Fibroblast of peridontal ligament (primary cell): Measurements from ENCODE around the gene IDH1.
"Not testable (repeated sequence)": the region's sequence is repeated elsewhere in the genome, so short reads cannot be mapped to it uniquely, and the experiment has no call there.

Experiments used
- DNase-seq: peaks from one replicate; pipeline ENCODE4 v3.0.0-alpha.2; 2010; ENCODE audit errors: extremely low read depth

IDH1 gene

GRCh38 chr2:208221873-208222272 is 33.0 kb downstream of the IDH1 start:
- DNase-seq = not testable (repeated sequence)

DNA sequence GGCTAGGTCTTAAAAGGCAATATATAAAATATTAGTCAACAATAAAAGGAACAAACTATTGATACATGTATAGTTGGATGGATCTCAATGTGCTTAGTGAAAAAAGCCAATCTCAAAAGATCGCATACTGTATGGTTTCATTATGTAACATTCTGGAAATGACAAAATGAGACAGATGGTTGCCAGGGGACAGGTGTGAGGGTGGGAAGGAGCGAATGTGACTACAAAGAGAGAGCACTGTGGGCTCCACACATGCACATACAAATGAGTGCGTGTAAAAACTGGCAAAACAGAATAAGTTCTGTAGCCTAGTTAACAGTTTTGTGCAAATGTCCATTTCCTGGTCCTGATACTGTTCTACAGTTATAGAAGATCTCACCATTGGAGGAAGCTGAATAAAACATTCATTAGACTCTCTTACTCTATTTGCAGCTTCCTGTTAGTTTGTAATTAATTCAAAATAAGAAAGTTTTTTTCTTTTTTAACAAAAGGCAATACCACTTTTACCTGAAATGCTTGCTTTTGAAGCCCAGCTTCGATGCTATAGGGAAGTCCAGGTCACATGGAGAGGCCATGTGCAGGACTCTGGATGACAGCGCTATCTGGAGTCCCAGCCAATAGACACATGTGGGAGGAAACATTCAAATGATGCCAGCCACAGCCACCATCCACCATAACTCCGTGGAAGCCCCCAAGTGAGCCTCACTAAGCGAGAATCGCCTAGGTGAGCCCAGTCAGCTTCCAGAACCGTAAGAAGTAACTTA is 44.0 kb downstream of the IDH1 start:
- DNase-seq = no peak

DNA sequence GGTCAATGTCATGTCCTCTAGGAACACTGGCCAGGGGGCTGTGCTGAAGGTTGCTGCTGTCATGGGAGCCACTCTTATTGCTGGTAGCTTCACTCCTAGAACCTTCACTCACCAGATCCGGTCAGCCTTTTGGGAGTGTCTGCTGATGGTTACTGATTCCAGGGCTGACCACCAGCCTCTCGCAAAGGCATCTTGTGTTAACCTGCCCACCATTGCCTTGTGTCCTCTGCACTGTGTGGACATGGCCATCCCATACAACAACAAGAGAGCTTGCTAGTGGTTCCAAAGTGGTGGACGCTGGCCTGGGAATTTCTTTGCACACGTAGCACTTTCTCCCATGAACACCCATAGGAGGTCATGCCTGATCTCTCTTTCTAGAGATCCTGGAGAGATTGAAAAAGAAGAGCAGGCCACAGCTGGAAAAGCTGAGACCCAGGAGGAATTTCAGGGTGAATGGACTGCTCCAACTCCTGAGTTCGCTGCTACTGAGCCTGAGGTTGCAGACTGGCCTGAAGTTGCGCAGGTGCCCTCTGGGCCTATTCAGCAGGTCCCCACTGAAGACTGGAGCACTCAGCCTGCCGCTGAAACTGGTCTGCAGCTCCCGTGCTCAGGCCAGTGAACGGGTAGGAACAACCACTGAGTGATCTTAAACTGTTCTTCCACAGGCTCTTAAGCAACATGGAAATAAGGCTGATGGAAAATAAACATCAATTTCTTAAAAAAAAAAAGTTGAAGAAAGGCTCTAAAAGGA is 46.4 kb downstream of the IDH1 start:
- no peak for DNase-seq

DNA sequence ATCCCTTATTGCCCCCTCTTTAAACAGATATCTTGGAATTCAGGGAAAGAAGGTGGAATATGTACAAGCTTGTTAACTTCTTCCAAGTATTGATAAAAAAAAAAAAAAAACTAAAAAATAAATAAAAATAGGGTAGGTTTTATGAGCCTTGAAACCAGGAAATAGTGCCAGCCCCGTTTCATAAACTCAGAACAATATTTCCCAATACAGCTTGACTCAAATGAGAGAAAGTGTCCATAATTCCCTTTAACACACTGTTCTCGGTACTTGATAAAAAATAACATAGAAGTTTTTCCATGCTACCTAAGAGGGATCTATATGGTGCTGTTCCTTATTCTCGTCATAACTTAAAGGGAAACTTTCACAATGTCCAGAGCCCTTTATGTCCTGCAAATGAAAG is 47.1 kb downstream of the IDH1 start:
- no peak for DNase-seq

- no peak for DNase-seq
Measured at GRCh38 chr2:208204166-208204565, 50.7 kb downstream of the IDH1 start.

- peak; percentile 22 for DNase-seq
Measured at GRCh38 chr2:208195531-208195930, 59.3 kb downstream of the IDH1 start.

DNA sequence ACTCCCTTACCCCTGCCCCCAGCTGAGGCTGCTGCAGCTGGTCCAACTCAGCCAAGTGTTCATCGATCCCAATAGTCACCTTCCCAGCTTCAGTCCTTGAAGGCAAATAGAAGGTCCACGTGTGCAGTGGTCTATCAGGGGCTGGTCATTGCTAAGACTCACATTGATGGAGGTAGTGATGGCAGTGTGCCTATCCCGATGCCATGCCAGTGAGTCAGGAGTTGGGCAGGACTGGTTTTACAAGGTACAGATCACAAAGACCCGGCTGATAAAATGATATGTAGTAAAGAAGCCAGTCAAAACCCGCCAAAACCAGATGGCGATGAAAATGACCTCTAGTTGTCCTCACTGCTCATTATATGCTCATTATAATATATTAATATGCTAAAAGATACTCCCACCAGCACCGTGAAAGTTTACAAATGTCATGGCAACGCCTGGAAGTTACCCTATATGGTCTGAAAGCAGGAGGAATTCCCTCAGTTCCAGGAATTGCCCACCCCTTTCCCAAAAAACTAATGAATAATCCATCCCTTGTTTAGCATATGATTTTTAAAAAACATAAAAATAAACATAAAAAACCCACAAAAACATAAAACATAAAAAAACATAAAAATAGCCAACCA is 62.1 kb downstream of the IDH1 start:
- DNase-seq = no peak

- DNase-seq = no peak
Measured at GRCh38 chr2:208189810-208190503, 64.9 kb downstream of the IDH1 start, which contains the start of gene C2orf80. C2orf80 (minus strand) TSS chr2:208190030; CDS start chr2:208186986, 3,044 bp downstream.

- DNase-seq = no peak
Measured at GRCh38 chr2:208189069-208189809, 65.6 kb downstream of the IDH1 start.

DNA sequence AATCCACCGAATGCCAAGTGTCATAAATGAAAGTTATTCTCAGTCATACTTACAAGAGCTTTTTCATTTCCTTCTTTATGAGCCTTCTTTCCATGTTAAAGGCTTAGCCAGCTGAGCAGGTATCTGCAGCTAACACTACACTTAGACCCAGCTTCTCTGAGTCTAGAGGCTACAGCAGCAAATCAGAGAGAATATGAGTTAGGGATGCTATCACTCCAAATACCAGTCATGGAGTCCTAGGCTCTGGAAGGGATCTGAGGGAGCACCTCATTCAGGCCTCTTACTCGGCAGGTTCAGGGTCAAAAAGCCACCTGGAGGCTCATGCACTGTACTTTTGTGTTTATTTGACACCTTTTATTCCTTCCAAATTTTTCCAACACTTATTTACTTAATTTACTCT is 68.0 kb downstream of the IDH1 start:
- no peak for DNase-seq

GRCh38 chr2:208186465-208186864 is 68.4 kb downstream of the IDH1 start:
- no peak for DNase-seq
